ENCODE results near the gene CDC42BPB. TPM values are rescaled to one million over a fixed set of nuclear protein-coding genes. Genes with fewer than 3 reads are reported as not detected.

Gene CDC42BPB
- total RNA-seq, 1 donor from 2014 or later: 50.1 TPM

DNA sequence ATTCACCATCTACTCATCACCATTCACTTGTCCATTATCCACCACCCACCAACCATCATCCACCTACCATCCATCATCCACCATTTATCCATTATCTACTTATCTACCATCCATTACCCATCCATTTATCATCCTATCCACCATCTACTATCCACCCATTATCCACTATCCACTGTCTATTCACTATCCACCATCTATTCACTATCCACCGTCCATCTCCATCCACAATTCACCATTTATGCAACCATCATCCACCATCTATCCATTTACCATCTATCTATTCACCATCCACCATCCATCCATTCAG, 136.4 kb downstream of the CDC42BPB start:
- no peak overlapping the region for H3K27ac ChIP-seq (ENCODE audit: low read depth, low read length)

GRCh38 chr14:102920273-102920997, 136.9 kb downstream of the CDC42BPB start:
- no peak overlapping the region for H3K9ac ChIP-seq (ENCODE audit: low read depth in 1 of 3, low read length in 3 of 3)
- no peak overlapping the region for H3K4me3 ChIP-seq (ENCODE audit: low read length in 3 of 3)
- H3K9me3 ChIP-seq (ENCODE audit: control insufficient read depth in 3 of 3, low read length in 3 of 3): no peaks in the 10 kb centered on the region
- no peak overlapping the region for H3K27ac ChIP-seq (ENCODE audit: low read depth, low read length)
- peaks cover 36 to 43% (median 42%) of the 10 kb centered on the region in 3 donors for H3K27me3 ChIP-seq (ENCODE audit: control insufficient read depth in 3 of 3, insufficient read depth in 3 of 3, low read length in 3 of 3)
- no peaks in the 10 kb centered on the region for H3K36me3 ChIP-seq (ENCODE audit: control insufficient read depth in 3 of 3, insufficient read depth in 3 of 3, low read length in 3 of 3)
- H3K4me1 ChIP-seq (ENCODE audit: control insufficient read depth in 3 of 3, insufficient read depth in 3 of 3, low read length in 3 of 3): peaks cover 0 to 6% (median 2%) of the 10 kb centered on the region in 3 donors

More for the DNA sequence above, 136.4 kb downstream of the CDC42BPB start:
- Histone ChIP-seq H3K4me3 (ENCODE audit: low read length in 3 of 3) (no peak overlapping the region), H3K9ac (ENCODE audit: low read depth in 1 of 3, low read length in 3 of 3) (no peak overlapping the region), H3K27me3 (ENCODE audit: control insufficient read depth in 3 of 3, insufficient read depth in 3 of 3, low read length in 3 of 3) (peaks cover 40 to 48% (median 45%) of the 10 kb centered on the region in 3 donors), H3K36me3 (ENCODE audit: control insufficient read depth in 3 of 3, insufficient read depth in 3 of 3, low read length in 3 of 3) (no peaks in the 10 kb centered on the region), H3K4me1 (ENCODE audit: control insufficient read depth in 3 of 3, insufficient read depth in 3 of 3, low read length in 3 of 3) (peaks cover 0 to 6% (median 2%) of the 10 kb centered on the region in 3 donors), H3K9me3 (ENCODE audit: control insufficient read depth in 3 of 3, low read length in 3 of 3) (no peaks in the 10 kb centered on the region)

DNA sequence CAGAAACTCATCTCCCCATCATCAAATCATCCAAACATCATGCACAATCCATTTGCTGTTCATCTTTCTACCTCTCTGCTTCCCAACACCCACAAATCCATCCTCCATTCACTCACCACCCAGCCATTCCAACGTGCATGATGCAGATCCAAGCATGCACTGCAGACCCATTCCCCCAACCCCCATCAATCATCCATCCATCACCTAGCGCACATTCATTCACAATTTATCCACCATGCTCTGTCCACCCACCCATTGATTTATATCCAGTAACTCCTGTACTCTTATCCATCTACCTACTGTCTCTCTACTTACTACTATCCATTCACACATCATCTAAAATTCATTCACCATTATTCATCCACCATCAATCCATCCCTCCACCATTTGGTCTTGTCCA, 138.9 kb downstream of the CDC42BPB start:
- Histone ChIP-seq H3K9ac (ENCODE audit: low read depth in 1 of 3, low read length in 3 of 3) (no peak overlapping the region), H3K4me3 (ENCODE audit: low read length in 3 of 3) (no peak overlapping the region), H3K27me3 (ENCODE audit: control insufficient read depth in 3 of 3, insufficient read depth in 3 of 3, low read length in 3 of 3) (peaks cover 16 to 23% (median 22%) of the 10 kb centered on the region in 3 donors), H3K36me3 (ENCODE audit: control insufficient read depth in 3 of 3, insufficient read depth in 3 of 3, low read length in 3 of 3) (no peaks in the 10 kb centered on the region), H3K9me3 (ENCODE audit: control insufficient read depth in 3 of 3, low read length in 3 of 3) (no peaks in the 10 kb centered on the region), H3K4me1 (ENCODE audit: control insufficient read depth in 3 of 3, insufficient read depth in 3 of 3, low read length in 3 of 3) (peaks cover 0 to 6% (median 2%) of the 10 kb centered on the region in 3 donors), H3K27ac (ENCODE audit: low read depth, low read length) (no peak overlapping the region)

GRCh38 chr14:102917469-102918211, 139.7 kb downstream of the CDC42BPB start:
- H3K4me3 ChIP-seq (ENCODE audit: low read length in 3 of 3): no peak overlapping the region
- H3K9me3 ChIP-seq (ENCODE audit: control insufficient read depth in 3 of 3, low read length in 3 of 3): no peaks in the 10 kb centered on the region
- no peak overlapping the region for H3K27ac ChIP-seq (ENCODE audit: low read depth, low read length)
- H3K27me3 ChIP-seq (ENCODE audit: control insufficient read depth in 3 of 3, insufficient read depth in 3 of 3, low read length in 3 of 3): peaks cover 8 to 15% (median 14%) of the 10 kb centered on the region in 3 donors
- H3K36me3 ChIP-seq (ENCODE audit: control insufficient read depth in 3 of 3, insufficient read depth in 3 of 3, low read length in 3 of 3): no peaks in the 10 kb centered on the region
- H3K9ac ChIP-seq (ENCODE audit: low read depth in 1 of 3, low read length in 3 of 3): no peak overlapping the region
- peaks cover 0 to 2% (median 0%) of the 10 kb centered on the region in 3 donors for H3K4me1 ChIP-seq (ENCODE audit: control insufficient read depth in 3 of 3, insufficient read depth in 3 of 3, low read length in 3 of 3)

- Histone ChIP-seq H3K36me3 (ENCODE audit: control insufficient read depth in 3 of 3, insufficient read depth in 3 of 3, low read length in 3 of 3) (no peaks in the 10 kb centered on the region), H3K27me3 (ENCODE audit: control insufficient read depth in 3 of 3, insufficient read depth in 3 of 3, low read length in 3 of 3) (peaks cover 2 to 9% (median 8%) of the 10 kb centered on the region in 3 donors), H3K9me3 (ENCODE audit: control insufficient read depth in 3 of 3, low read length in 3 of 3) (no peaks in the 10 kb centered on the region), H3K9ac (ENCODE audit: low read depth in 1 of 3, low read length in 3 of 3) (no peak overlapping the region), H3K4me1 (ENCODE audit: control insufficient read depth in 3 of 3, insufficient read depth in 3 of 3, low read length in 3 of 3) (peaks cover 0 to 2% (median 0%) of the 10 kb centered on the region in 3 donors), H3K27ac (ENCODE audit: low read depth, low read length) (no peak overlapping the region), H3K4me3 (ENCODE audit: low read length in 3 of 3) (no peak overlapping the region)
These were observed 140.3 kb downstream of the CDC42BPB start for GRCh38 chr14:102917056-102917385.

DNA sequence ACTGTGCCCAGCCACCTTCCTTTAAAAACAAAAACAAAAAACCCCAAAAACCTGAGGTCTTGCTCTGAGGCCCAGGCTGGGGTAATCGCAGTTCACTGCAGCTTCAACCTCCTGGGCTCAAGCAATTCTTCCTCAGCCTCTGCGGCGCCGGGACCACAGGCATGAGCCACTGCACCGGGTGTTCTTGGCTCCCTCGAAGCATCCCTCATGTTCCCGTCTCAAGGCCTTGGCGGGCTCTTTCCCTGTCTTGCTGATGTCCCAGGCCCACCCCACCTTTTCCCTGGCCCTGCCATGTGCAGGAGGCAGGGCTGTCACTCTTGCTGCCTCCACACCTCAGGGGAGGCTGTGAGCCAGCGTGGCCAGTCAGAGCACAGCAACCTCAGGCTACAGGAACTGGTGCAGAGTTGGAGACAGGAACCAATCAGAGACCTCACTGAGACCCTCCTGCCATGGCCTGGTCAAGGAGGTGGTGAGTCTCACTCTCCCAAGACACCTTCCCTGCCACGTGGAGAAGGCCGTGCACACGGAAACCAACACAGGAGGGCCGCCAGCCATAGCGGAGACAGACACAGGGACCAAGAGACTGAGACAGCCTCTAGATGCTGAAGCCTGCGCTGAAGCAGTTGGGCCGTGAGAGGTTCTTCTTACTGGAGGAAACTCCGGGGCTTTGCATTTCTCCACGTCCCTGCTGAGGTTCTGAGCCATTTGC, 140.8 kb downstream of the CDC42BPB start:
- Histone ChIP-seq H3K27ac (ENCODE audit: low read depth, low read length) (no peak overlapping the region), H3K4me1 (ENCODE audit: control insufficient read depth in 3 of 3, insufficient read depth in 3 of 3, low read length in 3 of 3) (peaks cover 0 to 2% (median 0%) of the 10 kb centered on the region in 3 donors), H3K9me3 (ENCODE audit: control insufficient read depth in 3 of 3, low read length in 3 of 3) (no peaks in the 10 kb centered on the region), H3K9ac (ENCODE audit: low read depth in 1 of 3, low read length in 3 of 3) (no peak overlapping the region), H3K4me3 (ENCODE audit: low read length in 3 of 3) (no peak overlapping the region), H3K27me3 (ENCODE audit: control insufficient read depth in 3 of 3, insufficient read depth in 3 of 3, low read length in 3 of 3) (peaks cover 0 to 6% (median 5%) of the 10 kb centered on the region in 3 donors), H3K36me3 (ENCODE audit: control insufficient read depth in 3 of 3, insufficient read depth in 3 of 3, low read length in 3 of 3) (no peaks in the 10 kb centered on the region)

- no peak overlapping the region for H3K27ac ChIP-seq (ENCODE audit: low read depth, low read length)
- no peaks in the 10 kb centered on the region for H3K36me3 ChIP-seq (ENCODE audit: control insufficient read depth in 3 of 3, insufficient read depth in 3 of 3, low read length in 3 of 3)
- H3K27me3 ChIP-seq (ENCODE audit: control insufficient read depth in 3 of 3, insufficient read depth in 3 of 3, low read length in 3 of 3): peaks cover 0 to 5% (median 4%) of the 10 kb centered on the region in 3 donors
- no peak overlapping the region for H3K9ac ChIP-seq (ENCODE audit: low read depth in 1 of 3, low read length in 3 of 3)
- no peaks in the 10 kb centered on the region for H3K9me3 ChIP-seq (ENCODE audit: control insufficient read depth in 3 of 3, low read length in 3 of 3)
- peaks cover 0 to 2% (median 0%) of the 10 kb centered on the region in 3 donors for H3K4me1 ChIP-seq (ENCODE audit: control insufficient read depth in 3 of 3, insufficient read depth in 3 of 3, low read length in 3 of 3)
- H3K4me3 ChIP-seq (ENCODE audit: low read length in 3 of 3): no peak overlapping the region
These were observed 141.8 kb downstream of the CDC42BPB start for GRCh38 chr14:102915292-102916110.

DNA sequence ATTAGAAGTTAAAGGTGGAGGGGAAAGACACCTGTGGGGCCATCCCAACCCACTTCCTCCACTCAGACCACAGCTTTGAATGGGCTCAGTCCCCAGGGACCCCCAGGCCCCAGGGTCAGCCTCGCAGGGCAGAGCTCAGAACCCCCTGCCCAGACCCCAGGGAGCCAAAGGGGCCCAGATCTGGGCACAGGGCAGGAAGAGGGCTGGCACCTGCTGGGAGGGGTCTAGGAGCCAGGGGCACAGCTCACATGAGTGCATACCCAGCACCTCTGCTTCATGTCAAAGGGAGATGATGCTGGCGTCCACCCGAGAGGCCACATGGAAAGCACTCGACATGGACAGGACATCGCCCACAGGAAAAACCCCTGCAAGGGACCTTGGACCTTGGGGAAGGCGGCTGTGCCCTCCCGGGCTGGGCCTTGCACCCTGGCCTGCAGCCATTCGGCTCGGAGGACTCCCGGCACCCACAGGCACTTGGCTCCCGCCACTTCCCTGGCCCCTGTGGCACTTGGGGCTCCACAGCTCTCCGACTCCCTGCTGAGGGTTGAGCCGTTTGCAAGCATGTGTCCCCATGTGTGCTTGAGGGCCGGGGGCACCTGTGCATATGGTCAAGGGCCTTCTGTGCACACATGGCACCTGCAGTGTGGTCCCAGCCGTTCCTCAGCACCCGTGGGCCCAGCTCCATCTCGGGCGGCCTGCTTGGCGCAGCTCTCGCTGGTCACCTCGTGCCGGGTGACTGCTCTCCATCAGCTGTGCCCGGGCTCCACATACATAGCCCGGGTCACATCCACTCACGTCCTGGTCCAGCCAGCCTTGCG, 142.7 kb downstream of the CDC42BPB start:
- Histone ChIP-seq H3K27me3 (ENCODE audit: control insufficient read depth in 3 of 3, insufficient read depth in 3 of 3, low read length in 3 of 3) (no peaks in the 10 kb centered on the region), H3K4me1 (ENCODE audit: control insufficient read depth in 3 of 3, insufficient read depth in 3 of 3, low read length in 3 of 3) (peaks cover 0 to 2% (median 0%) of the 10 kb centered on the region in 3 donors), H3K9ac (ENCODE audit: low read depth in 1 of 3, low read length in 3 of 3) (no peak overlapping the region), H3K27ac (ENCODE audit: low read depth, low read length) (no peak overlapping the region), H3K36me3 (ENCODE audit: control insufficient read depth in 3 of 3, insufficient read depth in 3 of 3, low read length in 3 of 3) (no peaks in the 10 kb centered on the region), H3K9me3 (ENCODE audit: control insufficient read depth in 3 of 3, low read length in 3 of 3) (no peaks in the 10 kb centered on the region), H3K4me3 (ENCODE audit: low read length in 3 of 3) (no peak overlapping the region)
